ENCODE data around the gene ZNF496. TPM values are rescaled to one million over a fixed set of nuclear protein-coding genes. Genes with fewer than 3 reads are reported as not detected.
"Not testable (repeated sequence)": the region's sequence is repeated elsewhere in the genome, so short reads cannot be mapped to it uniquely, and the experiment has no call there.

Gene ZNF496
- total RNA-seq = 17.2 and 24.3 TPM in 2 replicates

GRCh38 chr1:247331525-247332214 lies at the start of gene ZNF496:
Gene ZNF496 (minus strand): TSS chr1:247331867. CDS start chr1:247329578, 2,289 bp downstream.
- DNase-seq (ENCODE audit: low read depth in 2 of 2) = peak; percentile 76 to 87

- no peak for DNase-seq (ENCODE audit: low read depth in 2 of 2)
Measured at GRCh38 chr1:247378334-247379073, 46.8 kb upstream of the ZNF496 start.

GRCh38 chr1:247377656-247378055 lies 46.0 kb upstream of the ZNF496 start:
- not testable (repeated sequence) for DNase-seq (ENCODE audit: low read depth in 2 of 2)

DNA sequence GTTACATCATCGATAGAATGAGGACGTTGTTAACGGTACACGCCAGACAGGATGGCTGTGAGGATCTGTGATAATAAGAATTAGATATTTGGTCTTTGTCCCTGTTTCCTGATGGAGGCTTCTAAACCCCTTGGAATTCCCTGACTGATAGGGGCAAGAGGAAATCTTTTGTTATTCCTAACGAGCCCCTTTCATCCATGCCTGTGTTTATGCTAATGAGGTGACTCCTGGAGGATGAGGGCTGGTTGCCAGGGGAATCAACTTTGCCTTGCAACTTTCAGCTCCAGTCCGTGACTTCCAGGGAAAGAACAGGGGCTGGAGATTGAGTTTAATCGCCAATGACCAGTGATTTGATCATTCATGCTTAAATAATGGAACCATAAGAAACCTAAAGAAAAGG lies 45.0 kb upstream of the ZNF496 start:
- no peak for DNase-seq (ENCODE audit: low read depth in 2 of 2)

GRCh38 chr1:247375747-247376146 lies 44.1 kb upstream of the ZNF496 start:
- DNase-seq (ENCODE audit: low read depth in 2 of 2) = no peak

DNA sequence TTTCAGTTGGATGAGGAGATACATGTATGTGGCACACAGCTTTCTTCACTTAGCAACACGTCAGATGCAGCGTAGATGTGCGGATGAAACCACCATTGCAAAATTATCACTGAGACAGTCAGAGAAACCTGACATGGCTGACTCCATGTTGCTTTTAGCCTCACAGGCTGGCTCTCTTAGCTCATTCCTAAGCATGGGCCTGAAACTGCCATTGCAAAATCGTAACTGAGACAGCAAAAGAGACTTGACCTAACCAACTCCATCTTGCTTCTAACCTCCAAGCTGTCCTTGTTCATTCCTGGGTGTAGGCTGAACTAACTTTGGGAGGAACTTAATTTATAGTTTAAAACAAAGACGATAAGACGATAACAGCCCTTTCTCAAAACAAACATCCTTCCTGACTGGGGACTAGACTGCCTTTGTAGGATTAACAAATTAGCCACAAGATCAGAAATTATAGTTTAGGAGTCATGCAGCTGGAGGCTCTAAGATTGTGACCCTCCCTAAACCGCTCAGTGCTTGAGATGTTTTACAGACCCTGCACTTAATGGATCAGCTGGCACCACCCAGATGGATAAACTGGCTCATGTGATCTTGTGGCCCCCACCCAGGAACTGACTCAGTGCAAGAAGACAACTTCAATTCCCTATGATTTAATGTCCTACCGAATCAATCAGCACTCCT lies 43.1 kb upstream of the ZNF496 start:
- not testable (repeated sequence) for DNase-seq (ENCODE audit: low read depth in 2 of 2)

GRCh38 chr1:247373721-247374141 lies 42.1 kb upstream of the ZNF496 start:
- DNase-seq (ENCODE audit: low read depth in 2 of 2) = peak in 1 of 2 donors; percentile 41

DNA sequence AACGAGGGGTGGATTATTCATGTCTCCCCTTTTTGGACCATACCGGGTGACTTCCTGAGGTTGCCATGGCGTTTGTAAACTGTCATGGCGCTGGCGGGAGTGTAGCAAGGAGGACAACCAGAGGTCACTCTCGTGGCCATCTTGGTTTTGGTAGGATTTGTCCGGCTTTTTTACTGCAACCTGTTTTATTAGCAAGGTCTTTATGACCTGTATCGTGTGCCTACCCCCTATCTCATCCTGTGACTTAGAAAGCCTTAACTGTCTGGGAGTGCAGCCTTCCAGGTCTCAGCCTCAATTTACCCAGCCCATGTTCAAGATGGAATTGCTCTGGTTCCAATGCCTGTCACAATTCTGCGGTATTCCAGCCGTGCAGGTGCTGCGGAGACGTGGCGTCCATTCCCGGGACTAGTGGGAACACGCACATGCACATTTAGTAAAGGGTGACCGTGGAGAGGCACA lies 40.2 kb upstream of the ZNF496 start:
- no peak for DNase-seq (ENCODE audit: low read depth in 2 of 2)

DNA sequence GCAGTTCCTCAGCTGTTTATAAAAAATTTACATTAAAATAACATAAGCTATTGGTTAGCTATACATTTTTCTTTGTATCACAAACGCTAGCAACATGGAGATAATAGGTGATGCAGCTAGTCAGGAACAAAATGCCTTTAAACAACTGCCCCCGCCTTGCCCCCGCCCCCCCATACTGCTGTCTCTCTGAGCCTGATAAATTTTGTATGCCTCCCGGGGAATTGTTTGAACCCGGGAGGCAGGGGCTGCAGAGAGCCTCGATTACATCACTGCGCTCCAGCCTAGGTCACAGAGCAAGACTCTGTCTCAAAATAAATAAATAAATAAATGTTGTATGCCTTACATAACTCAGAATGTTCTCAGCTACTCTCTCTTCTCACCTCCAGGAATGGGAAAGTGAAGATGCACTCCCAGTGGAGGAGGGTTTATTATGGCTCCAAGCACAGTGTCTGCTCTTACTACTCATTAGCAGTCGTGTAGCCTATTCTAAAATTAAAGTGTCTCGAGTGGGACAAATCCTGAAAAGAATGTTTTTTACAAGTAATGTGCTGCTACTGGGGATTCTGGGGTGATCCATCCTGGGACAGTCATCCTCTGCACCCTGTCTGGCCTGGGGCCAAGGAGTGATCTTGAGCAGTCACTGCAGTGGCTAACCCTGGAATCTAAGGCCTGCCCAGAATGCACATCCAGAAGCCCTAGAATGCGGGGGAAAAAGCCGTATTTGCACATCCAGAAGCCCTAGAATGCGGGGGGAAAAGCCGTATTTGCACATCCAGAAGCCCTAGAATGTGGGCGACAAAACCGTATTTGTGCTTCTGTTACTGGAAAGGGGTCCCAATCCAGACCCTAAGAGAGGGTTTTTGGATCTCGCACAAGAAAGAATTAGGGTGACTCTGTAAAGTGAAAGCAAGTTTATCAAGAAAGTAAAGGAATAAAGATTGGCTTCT lies 39.4 kb upstream of the ZNF496 start:
- no peak for DNase-seq (ENCODE audit: low read depth in 2 of 2)

DNA sequence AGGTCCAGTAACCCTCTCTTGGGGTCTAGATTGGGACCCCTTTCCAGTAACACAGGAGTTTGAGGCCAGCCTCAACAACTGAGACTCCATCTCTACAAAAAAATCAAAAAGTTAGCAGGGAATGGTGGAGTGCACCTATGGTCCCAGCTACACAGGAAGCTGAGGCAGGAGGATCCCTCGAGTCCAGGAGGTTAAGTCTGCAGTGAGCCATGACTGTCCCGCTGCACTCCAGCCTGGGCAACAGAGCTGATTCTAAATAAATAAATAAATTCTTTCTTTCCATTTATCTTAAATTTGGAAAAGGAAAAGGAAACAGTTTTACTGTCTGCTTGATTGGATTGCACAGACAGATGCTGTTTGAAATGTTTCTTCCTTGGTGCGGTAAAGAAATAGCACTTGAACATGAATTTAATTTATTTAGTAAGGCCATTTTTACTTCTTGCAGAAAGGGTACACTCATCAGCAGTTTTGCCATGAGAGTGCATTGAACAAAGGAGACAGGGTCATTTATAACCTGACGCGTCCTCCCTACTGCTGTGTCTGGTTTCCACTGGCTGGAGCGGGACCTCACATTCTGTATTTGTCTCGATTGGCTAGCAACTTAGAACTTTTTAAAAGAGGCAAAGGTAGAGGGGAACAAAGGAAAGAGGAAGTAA lies 37.0 kb upstream of the ZNF496 start:
- DNase-seq (ENCODE audit: low read depth in 2 of 2) = no peak

GRCh38 chr1:247367786-247368422 lies 36.2 kb upstream of the ZNF496 start:
- DNase-seq (ENCODE audit: low read depth in 2 of 2) = no peak

- DNase-seq (ENCODE audit: low read depth in 2 of 2) = no peak
Measured at GRCh38 chr1:247366926-247367645, 35.4 kb upstream of the ZNF496 start.

DNA sequence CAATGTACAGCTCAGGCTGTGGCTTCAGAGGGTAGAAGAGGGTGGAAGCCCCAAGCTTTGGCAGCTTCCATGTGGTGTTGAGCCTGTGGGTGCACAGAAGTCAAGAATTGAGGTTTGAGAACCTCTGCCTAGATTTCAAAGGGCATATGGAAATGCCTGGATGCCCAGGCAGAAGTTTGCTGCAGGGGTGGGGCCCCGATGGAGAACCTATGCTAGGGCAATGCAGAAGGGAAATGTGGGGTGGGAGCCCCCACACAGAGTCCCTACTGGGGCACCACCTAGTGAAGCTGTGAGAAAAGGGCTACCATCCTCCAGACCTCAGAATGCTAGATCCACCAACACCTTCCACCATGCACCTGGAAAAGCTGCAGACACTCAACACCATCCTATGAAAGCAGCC lies 34.7 kb upstream of the ZNF496 start:
- not testable (repeated sequence) for DNase-seq (ENCODE audit: low read depth in 2 of 2)

- no peak for DNase-seq (ENCODE audit: low read depth in 2 of 2)
Measured at GRCh38 chr1:247365023-247365422, 33.4 kb upstream of the ZNF496 start.

DNA sequence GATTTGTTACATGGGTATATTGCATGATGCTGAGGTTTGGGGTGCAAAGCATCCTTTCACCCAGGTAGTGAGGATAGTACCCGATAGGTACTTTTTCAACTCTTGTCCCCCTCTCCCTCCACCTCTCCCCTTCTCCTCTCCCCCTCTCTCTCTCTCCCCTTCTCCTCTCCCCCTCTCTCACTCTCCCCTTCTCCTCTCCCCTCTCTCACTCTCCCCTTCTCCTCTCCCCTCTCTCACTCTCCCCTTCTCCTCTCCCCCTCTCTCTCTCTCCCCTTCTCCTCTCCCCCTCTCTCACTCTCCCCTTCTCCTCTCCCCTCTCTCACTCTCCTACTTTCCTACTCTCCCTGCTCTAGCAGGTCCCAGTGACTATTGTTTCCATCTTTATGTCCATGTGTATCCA lies 31.3 kb upstream of the ZNF496 start:
- not testable (repeated sequence) for DNase-seq (ENCODE audit: low read depth in 2 of 2)

DNA sequence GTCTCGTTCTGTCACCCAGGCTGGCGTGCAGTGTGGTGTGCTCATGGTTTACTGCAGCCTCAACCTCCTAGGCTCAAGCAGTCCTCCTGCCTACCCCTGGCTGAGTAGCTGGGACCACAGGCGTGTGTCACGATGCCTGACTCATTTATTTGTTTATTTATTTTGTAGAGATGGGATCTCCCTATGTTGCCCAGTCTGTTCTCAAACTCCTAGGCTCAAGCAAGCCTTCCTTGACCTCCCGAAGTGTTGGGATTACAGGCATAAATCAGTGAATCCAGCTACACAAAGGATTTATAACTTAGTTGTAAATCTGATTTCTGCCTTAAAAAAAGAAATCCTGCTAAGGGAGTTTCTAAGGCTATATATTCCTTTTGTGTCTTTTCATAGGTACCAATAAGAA lies 30.5 kb upstream of the ZNF496 start:
- no peak for DNase-seq (ENCODE audit: low read depth in 2 of 2)

DNA sequence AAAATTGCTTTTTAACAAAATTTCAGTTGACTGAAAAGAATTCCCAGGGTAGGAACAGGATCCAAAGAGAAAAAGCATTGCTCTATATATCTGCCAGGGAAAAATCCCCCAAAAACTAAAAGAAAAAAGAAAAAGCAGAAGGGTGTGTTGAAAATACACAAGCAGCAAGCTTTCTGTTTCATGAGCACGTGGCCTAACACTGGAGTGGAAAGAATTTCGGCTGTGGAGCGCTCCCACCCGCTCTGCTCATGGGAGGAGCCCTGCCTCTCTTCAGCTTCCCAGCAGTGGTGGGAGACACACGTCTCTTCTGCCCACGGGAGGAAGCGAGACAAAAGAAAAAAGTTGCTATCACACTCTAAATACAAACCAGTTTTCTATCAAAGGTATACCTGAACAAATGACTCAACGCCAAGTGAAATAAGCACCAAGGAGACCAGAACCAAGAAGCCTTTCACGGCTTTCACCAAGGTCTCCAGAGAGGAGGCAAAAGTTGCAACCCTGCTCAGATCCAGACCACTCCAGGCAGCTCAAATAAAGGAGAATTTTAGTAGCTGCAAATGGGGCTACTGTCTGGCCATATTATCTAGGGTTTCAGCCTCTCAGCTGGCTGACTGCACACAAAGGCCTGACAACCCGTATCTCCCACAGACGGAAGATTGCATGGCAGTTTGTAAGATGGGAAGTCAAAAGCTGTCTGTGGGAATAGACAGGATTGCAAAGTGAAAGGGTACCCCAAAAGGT lies 29.5 kb upstream of the ZNF496 start:
- no peak for DNase-seq (ENCODE audit: low read depth in 2 of 2)

DNA sequence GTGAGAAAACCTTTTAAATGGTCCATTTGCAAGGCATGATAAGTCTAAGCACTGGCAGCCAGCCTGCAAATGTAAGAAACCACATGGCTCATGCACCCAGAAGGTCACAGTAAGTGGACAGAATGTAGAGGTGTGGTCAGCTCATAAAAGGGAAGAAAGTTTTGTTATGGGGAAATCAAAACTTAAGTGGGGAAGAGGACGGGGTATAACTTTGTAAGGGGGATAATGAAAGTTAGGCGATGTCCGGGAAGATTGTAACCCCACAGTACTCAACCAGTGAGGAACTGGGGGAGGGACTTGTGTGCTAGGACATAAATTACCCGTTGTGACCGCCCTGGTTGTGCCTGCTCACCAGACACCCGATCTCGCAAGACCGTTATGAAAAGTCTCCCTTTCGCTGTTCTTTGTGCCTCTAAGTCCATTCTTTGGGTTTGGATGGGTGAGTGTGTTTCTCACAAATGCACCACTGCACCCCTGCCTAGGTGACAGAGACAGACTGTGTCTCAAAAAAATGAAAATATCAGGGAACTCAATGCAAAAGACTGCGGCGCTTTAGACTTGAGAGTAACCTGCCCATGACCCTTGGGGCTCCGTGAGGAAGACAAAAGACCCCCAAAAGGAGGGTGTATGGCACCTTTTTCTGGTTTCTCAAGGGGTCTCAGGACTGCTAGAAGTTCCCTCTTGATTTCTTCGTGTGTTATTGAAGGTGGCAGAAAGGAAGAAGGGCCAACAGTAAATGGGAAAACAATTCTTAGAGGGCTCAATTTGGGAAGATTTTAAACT lies 28.6 kb upstream of the ZNF496 start:
- DNase-seq (ENCODE audit: low read depth in 2 of 2) = no peak

All from dermis microvascular lymphatic vessel endothelial cell (primary cell).